ENCODE results near the gene CADM1. TPM values are rescaled to one million over a fixed set of nuclear protein-coding genes. Genes with fewer than 3 reads are reported as not detected.

The CADM1 gene
- total and polyA plus RNA-seq, 10 donors, result 1.4 to 18.8 (median 10.4) TPM

GRCh38 chr11:115528225-115528624, 24.0 kb upstream of the CADM1 start:
- H3K9me3 ChIP-seq, result peaks cover 0 to 5% (median 0%) of the 10 kb centered on the region in 8 donors
- no peak overlapping the region for H3K4me3 ChIP-seq
- intact Hi-C loops (cut with DNase I; ENCODE audit: low total_unique reads), result no loop called here
- H3K27ac ChIP-seq, result no peak overlapping the region
- no peaks in the 10 kb centered on the region for H3K36me3 ChIP-seq
- DNase-seq, result no peak
- no peak for TF ChIP-seq POLR2A (IDR thresholded peaks at IDR 0.05)
- no peak for TF ChIP-seq CTCF (IDR thresholded peaks at IDR 0.05 in 8 of 11, conservative IDR thresholded peaks at IDR 0.05 in 3 of 11)
- TF ChIP-seq POLR2AphosphoS5 (IDR thresholded peaks at IDR 0.05), result no peak
- WGBS, 5 donors, result 49 to 72% (median 69%) methylated on average over 6 of the region's 6 CpGs
- no peaks in the 10 kb centered on the region for H3K27me3 ChIP-seq (replicated peaks in 1 of 7)
- no peaks in the 10 kb centered on the region for H3K4me1 ChIP-seq

- DNase-seq, result no peak
- TF ChIP-seq CTCF (IDR thresholded peaks at IDR 0.05 in 8 of 11, conservative IDR thresholded peaks at IDR 0.05 in 3 of 11) (no peak), POLR2AphosphoS5 (IDR thresholded peaks at IDR 0.05) (no peak), POLR2A (IDR thresholded peaks at IDR 0.05) (no peak)
- WGBS, 5 donors, result 90 to 97% (median 92%) methylated on average over 2 of the region's 2 CpGs
- H3K27me3 ChIP-seq (replicated peaks in 1 of 7), result peaks cover 0 to under 1% (median 0%) of the 10 kb centered on the region in 7 donors
- H3K9me3 ChIP-seq, result peaks cover 0 to 5% (median 0%) of the 10 kb centered on the region in 8 donors
- H3K27ac ChIP-seq, result no peak overlapping the region
- H3K4me3 ChIP-seq, result no peak overlapping the region
- H3K36me3 ChIP-seq, result no peaks in the 10 kb centered on the region
- intact Hi-C loops (cut with DNase I; ENCODE audit: low total_unique reads), result no loop called here
- no peaks in the 10 kb centered on the region for H3K4me1 ChIP-seq
These were observed 23.4 kb upstream of the CADM1 start for GRCh38 chr11:115527534-115528125.

- no peaks in the 10 kb centered on the region for H3K36me3 ChIP-seq
These were observed 21.4 kb upstream of the CADM1 start for GRCh38 chr11:115525531-115526006.

More at GRCh38 chr11:115525531-115526006, 21.4 kb upstream of the CADM1 start:
- no peak overlapping the region for H3K4me3 ChIP-seq
- 81 to 89% (median 84%) methylated on average over 9 of the region's 9 CpGs for WGBS, 5 donors
- DNase-seq, result no peak
- H3K4me1 ChIP-seq, result no peaks in the 10 kb centered on the region
- TF ChIP-seq POLR2AphosphoS5 (IDR thresholded peaks at IDR 0.05) (no peak), POLR2A (IDR thresholded peaks at IDR 0.05) (no peak), CTCF (IDR thresholded peaks at IDR 0.05 in 8 of 11, conservative IDR thresholded peaks at IDR 0.05 in 3 of 11) (no peak)
- intact Hi-C loops (cut with DNase I; ENCODE audit: low total_unique reads), result no loop called here
- H3K9me3 ChIP-seq, result peaks cover 0 to 5% (median 0%) of the 10 kb centered on the region in 8 donors
- H3K27ac ChIP-seq, result no peak overlapping the region
- peaks cover 0 to 6% (median 0%) of the 10 kb centered on the region in 7 donors for H3K27me3 ChIP-seq (replicated peaks in 1 of 7)
